ENCODE measurements around the gene GRB7.
"Not testable (repeated sequence)": the region's sequence is repeated elsewhere in the genome, so short reads cannot be mapped to it uniquely, and the experiment has no call there.

Gene GRB7

DNA sequence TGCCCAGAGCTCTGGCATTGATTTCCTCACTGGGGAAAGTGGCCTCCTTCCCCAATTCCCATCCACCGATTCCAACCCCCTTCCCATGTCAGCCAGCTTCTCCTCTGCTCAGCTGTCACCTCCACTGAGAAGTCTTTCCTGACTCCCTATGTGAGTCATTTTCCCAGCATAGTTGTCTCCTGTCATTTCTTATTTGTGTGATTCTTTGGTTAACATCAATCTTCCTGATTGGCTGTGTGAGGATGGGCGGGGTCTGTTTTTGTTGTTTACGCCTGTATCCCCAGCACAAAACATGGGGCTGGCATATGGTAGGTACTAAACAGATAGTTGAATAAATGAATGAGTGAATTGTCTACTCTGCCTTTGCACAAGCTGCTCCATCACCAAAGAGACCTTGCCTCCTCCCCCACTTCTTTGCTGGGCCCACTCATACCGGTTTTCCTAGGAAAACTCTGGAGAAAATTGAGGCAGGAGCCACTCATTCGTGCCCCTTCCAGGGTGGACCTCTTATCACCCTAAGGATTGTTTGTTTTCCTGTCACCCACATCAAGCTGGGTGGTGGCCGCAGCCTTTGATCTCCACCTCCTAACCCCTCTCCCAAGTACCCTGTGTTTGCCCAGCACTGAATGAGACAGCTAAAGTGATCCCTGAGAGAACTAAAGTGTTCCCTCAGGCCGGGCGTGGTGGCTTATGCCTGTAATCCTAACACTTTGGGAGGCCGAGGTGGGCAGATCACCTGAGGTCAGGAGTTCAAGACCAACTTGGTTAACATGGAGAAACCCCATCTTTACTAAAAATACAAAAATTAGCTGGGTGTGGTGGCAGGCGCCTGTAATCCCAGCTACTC, 1.2 kb upstream of the GRB7 start:
- no peak for DNase-seq

DNA sequence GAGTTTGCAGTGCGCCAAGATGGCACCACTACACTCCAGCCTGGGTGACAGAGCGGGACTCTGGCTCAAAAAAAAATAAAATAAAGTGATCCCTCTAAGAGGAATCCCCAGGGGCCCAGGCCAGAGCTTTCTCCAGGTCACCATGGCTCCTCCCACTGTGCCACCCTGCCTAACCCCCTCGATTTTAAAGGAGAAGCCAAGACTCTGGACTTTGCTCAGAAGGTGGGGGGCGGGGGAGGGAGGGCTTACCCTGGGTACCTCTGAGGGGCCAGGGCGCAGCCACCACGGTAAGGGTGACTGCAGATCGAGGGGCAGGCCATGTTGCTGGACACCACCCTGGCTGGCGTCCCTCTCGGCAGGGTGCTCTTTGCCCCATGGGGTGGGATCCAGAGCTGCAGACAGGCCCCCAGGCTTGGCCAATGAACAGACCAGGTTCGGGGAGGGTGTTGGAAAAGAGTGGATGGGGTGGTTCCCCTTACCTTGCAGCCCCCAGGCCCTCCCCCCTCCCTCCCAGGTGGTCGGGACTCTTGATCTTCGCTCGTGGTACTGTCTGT, 455 bp upstream of the GRB7 start:
- no peak for DNase-seq

DNA sequence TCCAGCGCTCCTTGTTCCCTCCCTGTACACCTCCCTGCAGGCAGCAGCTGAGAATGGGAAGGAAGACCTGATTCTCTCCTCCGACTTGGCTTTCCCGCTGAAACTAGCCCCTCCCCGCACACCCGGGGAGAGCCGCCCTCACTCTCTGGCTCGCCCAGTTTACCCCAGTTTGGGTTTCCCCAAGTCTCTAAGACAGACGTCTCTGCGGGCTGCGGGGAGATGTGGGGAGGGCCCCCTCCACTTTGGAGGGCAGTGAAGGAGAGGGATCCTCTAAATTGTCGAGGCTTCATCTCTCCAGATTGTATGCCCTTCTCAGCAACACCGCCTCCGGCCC, 797 bp downstream of the GRB7 start:
- DNase-seq = no peak

DNA sequence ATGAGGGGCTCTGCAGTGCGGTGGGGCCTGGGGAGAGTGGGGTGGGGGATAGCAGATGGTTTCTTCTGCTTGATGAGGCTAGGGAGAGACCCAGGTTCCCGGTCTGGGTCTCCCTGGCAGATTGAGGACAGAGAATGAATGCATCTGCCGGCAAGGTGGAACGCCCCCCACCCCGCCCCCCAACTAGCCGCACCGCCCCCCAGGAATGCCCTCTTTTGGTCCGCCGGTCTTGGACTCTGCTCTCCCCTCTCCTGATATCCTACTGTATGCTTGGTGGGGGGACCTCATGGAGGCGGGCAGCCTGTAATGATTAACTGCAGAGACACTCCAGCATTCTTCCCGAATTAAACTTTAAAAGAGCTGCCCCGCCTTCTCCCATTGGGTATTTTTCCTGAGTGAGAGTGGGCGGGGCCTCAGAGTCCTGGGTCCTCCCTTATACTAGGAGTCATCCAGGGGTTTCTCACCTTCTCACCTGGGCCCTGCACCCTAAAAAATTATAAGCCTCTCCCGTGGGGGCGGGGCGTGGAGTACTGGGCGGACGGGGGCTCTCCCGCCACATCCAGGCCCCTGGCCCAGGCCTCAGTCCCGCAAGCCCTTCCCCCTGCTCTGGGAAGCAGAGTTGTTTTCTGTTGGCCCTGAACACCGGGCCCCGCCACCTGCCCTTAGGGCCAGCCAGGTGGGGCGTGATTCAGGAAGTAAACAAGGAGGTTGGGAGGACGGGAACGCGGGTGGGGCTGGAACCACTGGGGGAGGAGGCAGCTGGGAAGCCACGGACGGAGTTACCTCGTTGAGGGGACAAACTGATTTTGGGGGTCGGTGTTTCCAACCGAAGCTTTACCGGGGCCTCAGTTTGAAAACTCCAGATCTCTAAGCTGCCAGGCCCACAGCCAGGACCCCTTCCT, 1.5 kb downstream of the GRB7 start:
- DNase-seq = no peak

DNA sequence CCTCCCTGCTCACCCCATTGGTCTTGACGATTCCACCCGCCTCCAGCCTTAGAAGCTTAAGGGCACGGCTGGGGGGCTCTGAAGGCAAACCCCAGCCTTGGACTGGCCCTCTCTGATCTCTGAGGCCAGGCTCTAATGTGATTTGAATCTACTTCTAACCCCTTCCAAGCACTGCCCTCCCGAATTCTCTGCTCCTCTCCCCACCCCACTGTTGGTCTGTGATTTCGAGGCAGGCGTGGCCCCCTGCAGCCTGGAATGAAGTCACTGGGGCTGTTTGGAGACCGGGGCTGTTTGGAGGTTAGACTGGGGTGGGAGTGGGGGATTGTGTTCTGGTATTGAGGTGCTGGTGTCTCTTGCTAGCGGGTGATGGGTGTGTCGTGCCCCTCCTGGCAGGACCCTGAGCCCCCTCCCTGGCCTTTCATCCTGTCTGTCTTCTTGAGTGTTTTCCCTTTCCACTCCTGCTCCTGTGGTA, 2.2 kb downstream of the GRB7 start:
- DNase-seq = no peak

DNA sequence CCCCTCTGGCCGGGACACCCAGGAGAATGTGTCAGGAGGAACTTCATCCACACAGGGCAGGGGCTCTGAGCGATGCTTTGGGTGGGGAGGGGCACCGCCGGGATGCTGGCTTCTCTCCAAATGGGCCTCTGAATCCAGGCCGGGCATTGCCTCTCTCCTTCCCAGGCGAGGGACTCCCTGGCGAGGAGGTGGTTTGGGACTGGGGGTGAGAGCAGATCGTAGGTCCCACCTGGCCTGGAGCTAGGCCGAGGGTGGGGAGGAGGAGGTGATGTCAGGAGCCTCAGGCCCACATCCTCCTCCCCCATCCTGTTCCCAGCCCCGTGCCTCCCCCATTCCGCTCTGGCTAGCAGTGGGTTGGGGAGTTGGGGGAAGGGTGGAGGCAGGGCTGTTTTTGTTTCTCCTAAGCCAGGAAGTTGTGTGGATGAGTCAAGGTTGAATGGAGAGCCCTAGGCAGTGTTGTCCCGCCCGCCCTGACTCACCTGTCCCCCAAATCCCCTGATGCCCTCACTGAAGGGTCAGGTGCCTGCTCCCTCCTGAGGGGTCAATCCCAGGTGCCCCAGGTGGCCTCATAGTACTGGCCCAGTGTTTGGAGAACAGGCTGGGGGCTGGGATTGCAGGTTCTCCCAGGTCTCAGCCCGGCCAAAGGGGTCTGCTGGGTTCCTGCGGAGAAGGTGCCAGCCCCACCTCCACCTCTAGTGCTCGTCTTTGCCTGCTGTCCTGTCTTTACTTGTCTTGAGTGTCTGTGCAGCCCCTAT, 2.8 kb downstream of the GRB7 start:
- DNase-seq = no peak

DNA sequence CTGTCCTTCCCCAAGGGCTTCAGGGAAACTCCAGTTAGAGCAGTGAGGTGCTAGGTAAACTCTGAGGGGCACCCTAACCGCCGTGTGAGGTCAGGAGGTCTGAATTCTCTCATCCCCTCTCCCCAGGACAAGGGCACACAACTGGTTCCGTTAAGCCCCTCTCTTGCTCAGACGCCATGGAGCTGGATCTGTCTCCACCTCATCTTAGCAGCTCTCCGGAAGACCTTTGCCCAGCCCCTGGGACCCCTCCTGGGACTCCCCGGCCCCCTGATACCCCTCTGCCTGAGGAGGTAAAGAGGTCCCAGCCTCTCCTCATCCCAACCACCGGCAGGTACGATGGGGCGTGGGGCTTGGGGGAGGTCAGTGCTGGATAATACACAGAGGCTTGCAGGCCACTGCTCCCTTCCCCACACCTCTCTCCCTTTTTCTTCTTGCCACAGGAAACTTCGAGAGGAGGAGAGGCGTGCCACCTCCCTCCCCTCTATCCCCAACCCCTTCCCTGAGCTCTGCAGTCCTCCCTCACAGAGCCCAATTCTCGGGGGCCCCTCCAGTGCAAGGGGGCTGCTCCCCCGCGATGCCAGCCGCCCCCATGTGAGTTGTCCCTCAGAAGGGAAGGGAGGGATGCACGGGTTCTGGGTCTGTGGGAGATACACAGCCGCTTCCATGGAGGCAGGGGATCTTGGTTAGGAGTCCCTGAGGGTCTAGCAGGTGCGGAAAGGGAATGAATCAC, 4.6 kb downstream of the GRB7 start:
- no peak for DNase-seq

DNA sequence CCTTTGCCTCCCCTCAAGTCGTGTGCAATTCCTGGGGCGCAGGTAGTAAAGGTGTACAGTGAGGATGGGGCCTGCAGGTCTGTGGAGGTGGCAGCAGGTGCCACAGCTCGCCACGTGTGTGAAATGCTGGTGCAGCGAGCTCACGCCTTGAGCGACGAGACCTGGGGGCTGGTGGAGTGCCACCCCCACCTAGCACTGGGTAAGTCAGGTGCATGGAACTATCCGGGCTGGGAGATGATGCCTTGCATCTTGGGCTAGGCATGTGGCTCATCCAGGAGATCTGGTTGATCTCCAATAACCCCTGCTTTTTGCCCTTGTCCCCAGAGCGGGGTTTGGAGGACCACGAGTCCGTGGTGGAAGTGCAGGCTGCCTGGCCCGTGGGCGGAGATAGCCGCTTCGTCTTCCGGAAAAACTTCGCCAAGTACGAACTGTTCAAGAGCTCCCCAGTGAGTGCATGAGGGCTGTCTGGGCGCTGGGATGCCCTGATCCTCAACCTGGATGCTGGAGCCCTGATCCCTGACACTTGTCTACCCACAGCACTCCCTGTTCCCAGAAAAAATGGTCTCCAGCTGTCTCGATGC, 5.2 kb downstream of the GRB7 start:
- no peak for DNase-seq

DNA sequence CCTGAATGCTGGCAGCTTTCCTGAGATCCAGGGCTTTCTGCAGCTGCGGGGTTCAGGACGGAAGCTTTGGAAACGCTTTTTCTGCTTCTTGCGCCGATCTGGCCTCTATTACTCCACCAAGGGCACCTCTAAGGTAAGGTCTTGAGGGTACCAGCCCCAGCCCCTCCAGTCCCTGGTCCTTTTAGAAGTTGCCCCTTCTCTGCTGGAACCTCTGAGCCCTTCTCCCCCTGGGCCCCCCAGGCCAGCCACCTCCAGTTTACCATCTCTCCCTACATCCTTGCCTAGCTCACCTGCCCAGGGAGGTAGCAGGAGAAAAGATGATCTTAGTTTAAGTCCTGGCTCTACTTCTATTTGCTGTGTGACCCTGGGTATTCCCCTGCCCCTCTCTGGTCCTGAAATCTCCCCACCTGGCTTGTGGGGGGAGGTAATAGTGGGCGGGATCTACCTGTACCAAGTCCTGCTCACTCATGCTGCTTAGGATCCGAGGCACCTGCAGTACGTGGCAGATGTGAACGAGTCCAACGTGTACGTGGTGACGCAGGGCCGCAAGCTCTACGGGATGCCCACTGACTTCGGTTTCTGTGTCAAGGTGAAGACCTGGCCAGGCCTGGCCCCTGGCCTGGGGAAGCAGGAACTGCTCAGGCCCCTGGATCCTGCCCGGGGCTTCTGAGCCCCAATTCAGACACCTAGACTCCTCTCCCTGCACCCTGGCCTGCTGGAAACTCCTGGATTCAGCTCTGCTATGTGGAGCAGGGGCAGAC, 6.5 kb downstream of the GRB7 start:
- DNase-seq = no peak

DNA sequence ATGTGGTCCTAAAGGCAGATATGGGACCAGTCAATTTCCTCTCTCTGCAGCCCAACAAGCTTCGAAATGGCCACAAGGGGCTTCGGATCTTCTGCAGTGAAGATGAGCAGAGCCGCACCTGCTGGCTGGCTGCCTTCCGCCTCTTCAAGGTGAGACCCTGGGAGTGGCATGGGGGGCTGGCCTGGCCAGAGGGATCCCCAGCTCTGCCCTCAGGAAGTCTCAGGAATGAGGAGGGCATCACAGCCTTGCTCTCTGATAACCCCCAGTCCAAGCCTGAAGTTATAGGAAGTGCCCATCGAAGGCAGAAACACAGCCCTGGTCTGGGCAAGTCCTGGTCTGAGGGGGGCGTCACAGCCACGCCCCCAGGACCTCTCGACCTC, 7.1 kb downstream of the GRB7 start:
- no peak for DNase-seq

DNA sequence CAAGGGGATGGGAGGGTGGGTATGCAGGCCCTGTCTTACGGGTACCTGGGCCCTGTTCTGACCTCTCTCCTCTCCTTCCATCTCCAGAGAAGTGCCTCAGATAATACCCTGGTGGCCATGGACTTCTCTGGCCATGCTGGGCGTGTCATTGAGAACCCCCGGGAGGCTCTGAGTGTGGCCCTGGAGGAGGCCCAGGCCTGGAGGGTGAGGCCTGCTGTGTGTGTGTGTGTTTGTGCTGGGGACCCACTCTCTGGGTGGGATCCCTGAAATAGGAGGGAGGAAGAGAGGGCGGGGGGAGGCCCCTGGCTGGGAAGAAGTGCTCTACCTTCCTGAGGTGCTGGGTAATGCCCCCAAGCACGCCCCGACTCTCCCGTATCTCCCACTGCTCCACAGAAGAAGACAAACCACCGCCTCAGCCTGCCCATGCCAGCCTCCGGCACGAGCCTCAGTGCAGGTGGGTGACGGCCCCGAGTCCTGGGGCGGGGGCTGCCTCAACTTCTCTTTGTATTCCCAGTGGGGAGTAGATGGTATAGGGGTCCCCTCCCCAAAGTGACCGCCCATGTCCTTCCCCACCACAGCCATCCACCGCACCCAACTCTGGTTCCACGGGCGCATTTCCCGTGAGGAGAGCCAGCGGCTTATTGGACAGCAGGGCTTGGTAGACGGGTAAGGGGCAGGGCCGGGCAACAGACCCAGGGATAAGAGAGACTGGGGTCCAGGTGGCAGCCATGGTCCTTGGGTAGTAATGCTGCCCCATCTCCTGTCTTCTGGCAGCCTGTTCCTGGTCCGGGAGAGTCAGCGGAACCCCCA, 7.8 kb downstream of the GRB7 start:
- no peak for DNase-seq

DNA sequence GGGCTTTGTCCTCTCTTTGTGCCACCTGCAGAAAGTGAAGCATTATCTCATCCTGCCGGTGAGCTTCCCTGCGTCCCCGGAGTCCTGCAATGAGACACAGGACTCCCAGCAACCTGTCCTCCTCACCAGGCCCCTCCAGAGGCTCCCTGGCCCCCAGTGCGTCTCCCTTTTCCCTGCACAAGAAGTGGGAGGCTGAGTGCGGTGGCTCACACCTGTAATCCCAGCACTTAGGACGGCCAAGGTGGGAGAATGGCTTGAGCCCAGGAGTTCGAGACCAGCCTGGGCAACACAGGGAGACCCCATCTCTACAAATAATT, 8.4 kb downstream of the GRB7 start:
- DNase-seq = no peak

DNA sequence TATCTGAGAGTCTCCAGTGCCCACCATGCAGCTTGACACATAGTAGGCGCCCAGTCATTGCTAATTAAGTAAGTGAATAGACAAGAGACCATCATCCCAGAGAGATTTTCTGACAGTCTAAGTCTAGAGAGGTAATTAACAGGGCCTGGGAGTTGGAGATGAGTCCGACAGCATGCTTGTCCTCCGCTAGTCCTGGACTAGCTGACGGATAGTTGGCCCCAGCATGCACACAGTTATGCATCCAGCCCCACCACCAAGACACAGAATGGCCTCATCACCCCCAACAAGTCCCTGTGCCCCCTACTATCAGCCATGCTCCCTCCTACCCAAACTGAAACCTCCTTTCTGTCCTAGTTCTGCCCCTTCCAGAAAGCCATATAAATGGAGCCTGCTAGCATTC, 10.0 kb downstream of the GRB7 start:
- DNase-seq = no peak

DNA sequence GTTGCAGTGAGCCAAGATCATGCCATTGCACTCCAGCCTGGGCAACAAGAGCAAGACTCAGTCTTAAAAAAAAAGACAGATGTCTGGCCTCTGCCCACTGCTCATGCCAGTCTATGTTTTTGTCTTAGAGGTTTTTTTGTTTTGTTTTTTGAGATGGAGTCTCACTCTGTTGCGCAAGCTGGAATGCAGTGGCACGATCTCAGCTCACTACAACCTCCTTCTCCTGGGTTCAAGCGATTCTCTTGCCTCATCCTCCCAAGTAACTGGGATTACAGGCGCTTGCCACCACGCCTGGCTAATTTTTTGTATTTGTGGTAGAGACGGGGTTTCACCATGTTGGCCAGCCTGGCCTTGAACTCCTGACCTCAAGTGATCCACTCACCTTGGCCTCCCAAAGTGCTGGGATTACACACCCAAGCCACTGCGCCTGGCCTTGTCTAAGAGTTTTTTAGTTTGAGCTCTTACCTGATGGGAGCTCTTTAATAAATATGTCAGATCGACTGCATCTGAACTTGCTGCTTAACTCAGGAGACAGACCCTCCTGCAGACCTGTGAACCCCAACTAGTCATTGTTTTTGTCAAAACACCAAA, 10.8 kb downstream of the GRB7 start:
- not testable (repeated sequence) for DNase-seq

DNA sequence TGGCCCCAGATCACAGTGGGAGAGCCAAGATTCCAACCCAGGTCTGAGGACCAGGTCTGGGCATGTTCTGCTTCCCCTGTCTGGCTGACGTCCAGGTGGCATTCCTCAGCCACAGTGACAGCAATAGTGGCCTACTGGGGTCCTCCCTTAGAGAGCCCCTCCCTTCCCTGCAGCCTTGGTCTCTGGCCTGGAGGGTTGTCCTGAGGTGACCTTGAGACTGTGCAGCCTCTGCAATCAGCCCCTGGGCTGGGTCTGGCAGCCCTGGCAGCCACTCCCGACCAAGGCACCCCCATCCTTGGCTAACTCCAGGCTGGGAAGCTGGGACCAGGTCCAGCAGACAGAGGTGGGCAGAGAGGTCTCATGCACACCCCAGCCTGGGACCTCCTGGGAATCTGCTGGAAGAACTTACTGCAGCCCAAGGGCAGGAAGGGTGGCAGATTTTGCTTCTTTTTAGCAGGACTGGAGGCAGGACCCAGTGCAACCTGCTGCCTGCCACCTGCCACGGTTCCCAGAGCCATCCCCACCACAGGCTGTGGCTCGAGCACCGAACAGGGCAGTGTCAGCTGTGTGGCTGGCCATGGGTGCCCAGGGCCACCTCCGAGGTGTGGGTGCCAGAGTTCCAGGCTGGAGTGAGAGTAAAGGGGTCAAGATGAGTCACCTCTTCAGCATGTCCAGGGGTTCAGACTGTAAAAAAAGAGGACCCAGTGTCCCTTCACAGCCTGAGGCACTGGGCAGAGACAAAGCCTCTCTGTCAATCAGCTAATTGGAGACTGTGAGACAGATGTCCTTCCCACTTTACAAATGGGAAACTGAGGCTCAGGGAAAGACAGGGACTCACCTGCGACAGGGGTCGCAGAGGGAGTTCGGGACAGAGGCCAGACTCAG, 12.6 kb downstream of the GRB7 start:
- no peak for DNase-seq

DNA sequence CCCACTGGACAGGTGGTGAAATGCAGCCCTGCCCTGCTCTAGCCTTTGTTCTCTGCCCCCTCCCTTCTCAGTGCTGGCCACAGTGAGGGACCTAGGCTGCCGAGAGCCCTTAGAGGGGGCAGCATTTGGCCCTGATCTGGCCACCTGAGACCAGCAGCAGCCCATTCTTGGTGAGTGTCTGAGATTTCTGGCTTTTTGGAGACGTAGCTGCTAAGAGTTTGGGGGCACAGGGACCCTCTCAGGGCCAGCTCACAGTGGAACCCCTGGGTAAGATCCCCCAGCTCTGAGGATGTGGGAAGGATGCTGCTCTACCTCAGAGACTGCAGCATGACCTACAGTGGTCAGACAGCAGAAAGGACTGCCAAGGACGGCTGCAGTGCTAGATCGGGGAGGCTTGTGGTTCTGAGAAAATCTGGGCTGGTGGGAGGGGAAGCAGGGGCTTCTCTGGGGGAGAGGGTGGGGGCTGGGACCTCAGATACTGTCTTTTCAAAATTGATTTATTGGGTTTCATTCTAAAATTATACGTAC, 13.3 kb downstream of the GRB7 start:
- no peak for DNase-seq

DNA sequence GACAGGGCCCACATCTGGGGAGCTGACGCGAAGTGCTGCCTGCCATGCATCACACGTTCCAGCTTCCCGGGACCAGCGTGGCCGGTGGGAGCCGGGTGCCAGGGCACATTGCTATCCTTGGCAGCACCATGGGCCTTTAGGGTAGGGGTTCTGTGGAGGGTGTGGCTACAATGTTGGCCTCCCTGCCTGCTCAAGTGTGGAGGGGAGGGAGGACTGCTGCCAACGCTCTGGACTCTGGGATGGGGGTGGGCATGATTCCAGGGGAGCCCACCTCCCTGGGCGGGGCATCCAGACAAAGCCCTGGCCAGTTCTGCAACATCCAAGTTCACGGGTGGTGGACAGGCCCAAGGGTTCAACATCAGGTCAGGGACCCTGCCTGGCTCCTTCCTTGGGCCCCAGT, 13.9 kb downstream of the GRB7 start:
- DNase-seq = no peak

DNA sequence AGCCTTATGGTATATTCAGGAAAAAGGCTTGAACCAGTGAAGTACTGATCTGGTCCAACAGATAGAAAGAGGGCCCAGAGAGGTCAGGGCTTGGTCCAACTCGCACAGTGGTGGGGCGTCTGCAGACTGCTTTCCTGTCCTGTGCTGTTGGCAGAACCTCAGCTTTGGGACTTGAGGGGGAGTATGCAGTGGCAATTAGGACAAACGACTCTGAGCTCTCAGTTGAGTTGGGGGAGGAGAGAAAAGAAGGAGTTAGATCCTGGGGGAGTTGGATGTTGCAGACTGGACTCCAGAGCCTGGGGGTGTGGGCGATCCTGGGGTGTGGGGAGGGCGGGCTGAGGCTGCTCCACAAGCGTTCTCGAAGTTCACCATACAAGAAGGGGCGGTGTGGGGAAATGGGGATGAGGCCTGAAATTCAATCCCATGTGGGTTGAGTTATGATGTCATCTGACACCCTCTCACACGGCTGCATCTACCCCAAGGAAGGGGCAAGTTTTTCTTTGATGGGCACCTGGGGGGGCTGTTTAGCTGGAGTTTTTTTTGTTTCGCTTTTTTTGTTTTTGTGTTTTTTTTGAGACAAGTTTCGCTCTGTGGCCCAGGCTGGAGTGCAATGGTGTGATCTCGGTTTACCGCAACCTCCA, 14.6 kb downstream of the GRB7 start:
- no peak for DNase-seq
